ENCODE measurements around the gene HAUS3. TPM values are rescaled to one million over a fixed set of nuclear protein-coding genes. Genes with fewer than 3 reads are reported as not detected.

Gene HAUS3
- total and polyA plus RNA-seq, 2 of the 13 experiments (the other 11 are each of a cell fraction or from before 2014, with no cell fraction given), result 3.9 to 12.6 TPM

DNA sequence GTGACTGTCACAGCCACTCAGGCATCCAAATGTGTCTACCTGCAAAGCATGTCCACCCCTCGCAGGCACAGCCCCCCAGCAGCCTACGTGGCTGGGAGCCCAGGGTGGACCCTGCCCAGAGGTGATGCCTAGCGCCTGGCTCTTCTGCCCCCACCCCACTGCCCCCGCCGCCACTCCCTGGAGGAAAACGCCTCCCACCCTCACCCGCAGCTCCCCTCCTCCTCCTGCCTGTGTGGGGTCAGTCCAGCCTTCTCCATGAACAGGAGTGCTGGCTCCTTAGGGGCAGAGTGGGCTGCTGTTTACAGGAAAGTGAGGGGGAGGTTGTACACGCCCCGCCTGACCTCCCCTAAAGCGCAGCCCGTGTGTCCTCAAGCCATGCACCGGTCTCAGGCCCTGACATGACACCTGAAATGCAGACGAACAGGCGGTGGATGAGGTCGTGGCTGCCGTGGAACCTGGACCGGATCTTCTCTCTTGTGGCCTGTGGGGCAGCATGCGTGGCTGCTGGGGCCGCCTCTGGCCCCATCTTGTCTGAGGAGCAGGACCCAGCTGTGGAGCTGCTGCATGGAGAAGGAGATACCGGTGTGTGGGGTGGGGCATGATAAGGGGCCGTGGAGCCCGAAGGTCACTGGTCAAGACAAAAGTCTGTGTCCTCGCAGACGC, 31.9 kb upstream of the HAUS3 start (continued):
- TF ChIP-seq, protein P1, sequence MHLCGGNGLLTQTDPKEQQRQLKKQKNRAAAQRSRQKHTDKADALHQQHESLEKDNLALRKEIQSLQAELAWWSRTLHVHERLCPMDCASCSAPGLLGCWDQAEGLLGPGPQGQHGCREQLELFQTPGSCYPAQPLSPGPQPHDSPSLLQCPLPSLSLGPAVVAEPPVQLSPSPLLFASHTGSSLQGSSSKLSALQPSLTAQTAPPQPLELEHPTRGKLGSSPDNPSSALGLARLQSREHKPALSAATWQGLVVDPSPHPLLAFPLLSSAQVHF (CRISPR knock-in tag; IDR thresholded peaks at IDR 0.05), result no peak
- no peak for TF ChIP-seq ARNT (IDR thresholded peaks at IDR 0.05)
- TF ChIP-seq, protein P2, sequence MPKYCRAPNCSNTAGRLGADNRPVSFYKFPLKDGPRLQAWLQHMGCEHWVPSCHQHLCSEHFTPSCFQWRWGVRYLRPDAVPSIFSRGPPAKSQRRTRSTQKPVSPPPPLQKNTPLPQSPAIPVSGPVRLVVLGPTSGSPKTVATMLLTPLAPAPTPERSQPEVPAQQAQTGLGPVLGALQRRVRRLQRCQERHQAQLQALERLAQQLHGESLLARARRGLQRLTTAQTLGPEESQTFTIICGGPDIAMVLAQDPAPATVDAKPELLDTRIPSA (CRISPR knock-in tag; IDR thresholded peaks at IDR 0.05; ENCODE audit: borderline replicate concordance), result no peak
- TF ChIP-seq PHF21A (CRISPR knock-in tag; IDR thresholded peaks at IDR 0.05), result no peak
- TF ChIP-seq FOXC1 (CRISPR knock-in tag; IDR thresholded peaks at IDR 0.05; ENCODE audit: borderline replicate concordance), result no peak
- no peak for TF ChIP-seq ZFP82 (CRISPR knock-in tag; IDR thresholded peaks at IDR 0.05; ENCODE audit: borderline replicate concordance)
- no peak for TF ChIP-seq ZNF891 (CRISPR knock-in tag; IDR thresholded peaks at IDR 0.05)
- TF ChIP-seq SRSF4 (IDR thresholded peaks at IDR 0.05; ENCODE audit: low read depth, low read length, poor library complexity, severe bottlenecking), result no peak

GRCh38 chr4:2273221-2273620, 31.3 kb upstream of the HAUS3 start:
- TF ChIP-seq, protein P3, sequence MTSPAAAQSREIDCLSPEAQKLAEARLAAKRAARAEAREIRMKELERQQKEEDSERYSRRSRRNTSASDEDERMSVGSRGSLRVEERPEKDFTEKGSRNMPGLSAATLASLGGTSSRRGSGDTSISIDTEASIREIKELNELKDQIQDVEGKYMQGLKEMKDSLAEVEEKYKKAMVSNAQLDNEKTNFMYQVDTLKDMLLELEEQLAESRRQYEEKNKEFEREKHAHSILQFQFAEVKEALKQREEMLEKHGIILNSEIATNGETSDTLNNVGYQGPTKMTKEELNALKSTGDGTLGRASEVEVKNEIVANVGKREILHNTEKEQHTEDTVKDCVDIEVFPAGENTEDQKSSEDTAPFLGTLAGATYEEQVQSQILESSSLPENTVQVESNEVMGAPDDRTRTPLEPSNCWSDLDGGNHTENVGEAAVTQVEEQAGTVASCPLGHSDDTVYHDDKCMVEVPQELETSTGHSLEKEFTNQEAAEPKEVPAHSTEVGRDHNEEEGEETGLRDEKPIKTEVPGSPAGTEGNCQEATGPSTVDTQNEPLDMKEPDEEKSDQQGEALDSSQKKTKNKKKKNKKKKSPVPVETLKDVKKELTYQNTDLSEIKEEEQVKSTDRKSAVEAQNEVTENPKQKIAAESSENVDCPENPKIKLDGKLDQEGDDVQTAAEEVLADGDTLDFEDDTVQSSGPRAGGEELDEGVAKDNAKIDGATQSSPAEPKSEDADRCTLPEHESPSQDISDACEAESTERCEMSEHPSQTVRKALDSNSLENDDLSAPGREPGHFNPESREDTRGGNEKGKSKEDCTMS (CRISPR knock-in tag; conservative IDR thresholded peaks at IDR 0.05), result no peak
- TF ChIP-seq, protein P4, sequence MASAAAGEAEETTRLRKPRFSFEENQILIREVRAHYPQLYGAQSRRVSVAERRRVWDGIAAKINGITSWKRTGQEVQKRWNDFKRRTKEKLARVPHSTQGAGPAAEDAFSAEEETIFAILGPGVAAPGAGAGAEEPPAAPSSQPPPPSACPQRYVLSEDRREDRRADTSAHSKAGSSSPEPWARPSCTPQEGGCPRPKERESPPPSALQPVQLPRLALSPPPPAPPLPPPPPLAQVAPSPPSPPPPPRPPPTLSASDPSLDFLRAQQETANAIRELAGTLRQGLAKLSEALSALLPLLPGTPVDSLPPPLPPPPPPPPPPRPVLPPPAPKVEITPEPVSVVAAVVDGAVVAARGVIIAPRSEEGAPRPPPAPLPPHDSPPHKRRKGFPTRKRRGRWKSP (CRISPR knock-in tag; IDR thresholded peaks at IDR 0.05), result no peak
- TF ChIP-seq SIX4 (CRISPR knock-in tag; IDR thresholded peaks at IDR 0.05), result no peak
- TF ChIP-seq EED (CRISPR knock-in tag; IDR thresholded peaks at IDR 0.05), result no peak
- no peak for TF ChIP-seq HDAC2 (CRISPR knock-in tag; IDR thresholded peaks at IDR 0.05)
- Histone ChIP-seq H3K36me3 (replicated peaks in 1 of 2; ENCODE audit: control insufficient read depth in 1 of 2, insufficient read depth in 2 of 2, low read length in 2 of 2) (no peaks in the 10 kb centered on the region), H3K27me3 (ENCODE audit: control insufficient read depth in 1 of 2, insufficient read depth in 2 of 2, low read length in 2 of 2) (peaks cover 14 to 59% of the 10 kb centered on the region in 2 experiments; a peak in 4 of 5 replicates), H3K4me1 (ENCODE audit: insufficient read depth, low read length) (no peaks in the 10 kb centered on the region), H3K4me3 (replicated peaks in 1 of 3; ENCODE audit: insufficient read depth in 1 of 3, low read depth in 2 of 3, low read length in 3 of 3) (no peak overlapping the region), H4K20me1 (ENCODE audit: insufficient read depth, low read length) (no peaks in the 10 kb centered on the region), H3K4me2 (ENCODE audit: low read depth, low read length) (no peak overlapping the region), H3K79me2 (ENCODE audit: insufficient read depth, low read length) (no peaks in the 10 kb centered on the region), H2AFZ (ENCODE audit: low read length) (no peak overlapping the region), H3K27ac (ENCODE audit: extremely low read length, insufficient read depth, low read length) (no peak overlapping the region), H3K9me3 (ENCODE audit: low read length) (no peaks in the 10 kb centered on the region), H3K9ac (ENCODE audit: insufficient read depth, low read depth, low read length) (no peak overlapping the region)
- intact Hi-C loops (cut with micrococcal nuclease; ENCODE audit: unreplicated experiment), result no loop called here
- ChIA-PET POLR2A (no interaction called here), CTCF (ENCODE audit: low intra/inter-chr PET ratio, low total read pairs) (no interaction called here)
- in situ Hi-C loops (cut with HindIII; ENCODE audit: extremely low pct_ligation_motif_present, low pct_unique_long_range_greater_than_20kb), result no loop called here
- 45% methylated on average over 13 of the region's 15 CpGs for WGBS (ENCODE audit: low lambda C conversion rate)
- no peak; the same call in 2 of the 3 replicates for ATAC-seq
- FAIRE-seq, result no peak
- no peak for DNase-seq (ENCODE audit: low spot score)
- no TSS peak for BruUV-seq (replicated peaks)

Measured in HepG2 (cell line).